IPS-11a (cell line): ENCODE results near the gene TOM1L2.

ENCODE experiments used
- H3K4me3 ChIP-seq: one replicate; pipeline ENCODE4 v1.5.1; 2013; ENCODE audit warnings: low read depth, low read length, control low read depth

The TOM1L2 gene

GRCh38 chr17:17880577-17881196 is 91.5 kb downstream of the TOM1L2 start:
- no peak overlapping the region for H3K4me3 ChIP-seq

GRCh38 chr17:17877529-17878358 is 94.5 kb downstream of the TOM1L2 start:
- no peak overlapping the region for H3K4me3 ChIP-seq

GRCh38 chr17:17876959-17877528 is 95.2 kb downstream of the TOM1L2 start:
- H3K4me3 ChIP-seq = no peak overlapping the region

GRCh38 chr17:17874478-17874877 is 97.7 kb downstream of the TOM1L2 start:
- no peak overlapping the region for H3K4me3 ChIP-seq

- H3K4me3 ChIP-seq = no peak overlapping the region
Measured at GRCh38 chr17:17873450-17873991, 98.7 kb downstream of the TOM1L2 start.

GRCh38 chr17:17872547-17873345 is 99.5 kb downstream of the TOM1L2 start:
- H3K4me3 ChIP-seq = no peak overlapping the region

- H3K4me3 ChIP-seq = no peak overlapping the region
Measured at GRCh38 chr17:17871913-17872312, 100.3 kb downstream of the TOM1L2 start.

GRCh38 chr17:17870247-17870646 is 102.0 kb downstream of the TOM1L2 start:
- H3K4me3 ChIP-seq = no peak overlapping the region

GRCh38 chr17:17868641-17869522 is 103.3 kb downstream of the TOM1L2 start:
- no peak overlapping the region for H3K4me3 ChIP-seq

- H3K4me3 ChIP-seq = no peak overlapping the region
Measured at GRCh38 chr17:17866897-17867296, 105.3 kb downstream of the TOM1L2 start.

- H3K4me3 ChIP-seq = no peak overlapping the region
Measured at GRCh38 chr17:17866425-17866824, 105.8 kb downstream of the TOM1L2 start.

GRCh38 chr17:17865035-17865434 is 107.2 kb downstream of the TOM1L2 start:
- H3K4me3 ChIP-seq = no peak overlapping the region

GRCh38 chr17:17860766-17861107 is 111.5 kb downstream of the TOM1L2 start:
- no peak overlapping the region for H3K4me3 ChIP-seq

- no peak overlapping the region for H3K4me3 ChIP-seq
Measured at GRCh38 chr17:17859909-17860765, 112.1 kb downstream of the TOM1L2 start.

- no peak overlapping the region for H3K4me3 ChIP-seq
Measured at GRCh38 chr17:17857496-17857895, 114.7 kb downstream of the TOM1L2 start.

GRCh38 chr17:17856386-17856785 is 115.8 kb downstream of the TOM1L2 start:
- no peak overlapping the region for H3K4me3 ChIP-seq

- no peak overlapping the region for H3K4me3 ChIP-seq
Measured at GRCh38 chr17:17855976-17856375, 116.2 kb downstream of the TOM1L2 start.

- H3K4me3 ChIP-seq = no peak overlapping the region
Measured at GRCh38 chr17:17853811-17854447, 118.3 kb downstream of the TOM1L2 start.

- no peak overlapping the region for H3K4me3 ChIP-seq
Measured at GRCh38 chr17:17852930-17853329, 119.3 kb downstream of the TOM1L2 start.
